Smooth muscle cell (in vitro differentiated cells): ENCODE data around the gene NDUFB4. TPM values are rescaled to one million over a fixed set of nuclear protein-coding genes. Genes with fewer than 3 reads are reported as not detected.

Source experiments
- DNase-seq: peaks from one replicate; lab custom pipeline; 2025; ENCODE audit not compliant: unreplicated experiment; lab: John Stamatoyannopoulos, UW
- H2AFZ ChIP-seq: fragments of 200-600 bp; sonication (generic); 2 replicates; pipeline ENCODE4 v1.6.0; 2016; ENCODE audit warnings: antibody characterized with exemption, low read depth, mild to moderate bottlenecking
- H3F3A ChIP-seq: fragments of 200-600 bp; sonication (generic); 2 replicates; pipeline ENCODE4 v1.6.0; 2017; ENCODE audit warnings: antibody characterized with exemption, low read depth
- H3K27ac ChIP-seq: fragments of 200-600 bp; sonication (generic); 2 replicates; pipeline ENCODE4 v1.5.1; 2016; ENCODE audit warnings: low read depth, mild to moderate bottlenecking
- H3K27me3 ChIP-seq: fragments of 200-600 bp; sonication (generic); 2 replicates; pipeline ENCODE4 v1.6.1; 2016; ENCODE audit warnings: low read depth, mild to moderate bottlenecking
- H3K36me3 ChIP-seq: fragments of 200-600 bp; sonication (generic); 2 replicates; pipeline ENCODE4 v1.5.1; 2016; ENCODE audit warnings: low read depth
- H3K4me1 ChIP-seq: fragments of 200-600 bp; sonication (generic); 2 replicates; pipeline ENCODE4 v1.5.1; 2016; ENCODE audit warnings: low read depth
- H3K4me2 ChIP-seq: fragments of 200-600 bp; sonication (generic); 2 replicates; pipeline ENCODE4 v1.6.0; 2016; ENCODE audit warnings: mild to moderate bottlenecking
- H3K4me3 ChIP-seq: fragments of 200-600 bp; sonication (generic); 2 replicates; pipeline ENCODE4 v1.5.1; 2016; ENCODE audit warnings: mild to moderate bottlenecking
- H3K79me2 ChIP-seq: fragments of 200-600 bp; sonication (generic); 2 replicates; pipeline ENCODE4 v1.6.0; 2016; ENCODE audit warnings: low read depth, mild to moderate bottlenecking
- H3K9ac ChIP-seq: fragments of 200-600 bp; sonication (generic); 2 replicates; pipeline ENCODE4 v1.6.0; 2016; ENCODE audit warnings: low read depth
- H3K9me3 ChIP-seq: fragments of 200-600 bp; sonication (generic); replicated peaks from 2 replicates; pipeline ENCODE4 v1.5.1; 2016; ENCODE audit warnings: low read depth
- H4K20me1 ChIP-seq: fragments of 200-600 bp; sonication (generic); 2 replicates; pipeline ENCODE4 v1.6.0; 2016; ENCODE audit warnings: low read depth
- CTCF ChIP-seq: fragments of 200-600 bp; sonication (generic); IDR thresholded peaks from 2 replicates; pipeline ENCODE4 v1.5.1; 2017; ENCODE audit warnings: borderline replicate concordance, mild to moderate bottlenecking, antibody characterized with exemption; ENCODE audit not compliant: insufficient read depth, poor library complexity, severe bottlenecking
- WGBS: methylation state at CpG from one replicate; pipeline ENCODE4 v1.1.7; 2016; ENCODE audit warnings: low lambda C conversion rate; 5-methylcytosine and 5-hydroxymethylcytosine counted together
- polyA plus RNA-seq: library from polyadenylated mRNA; unstranded; fragments of >200 nt; fragmentation: Nextera tagmentation; extraction: Ambion mirVana; gene quantifications from 2 replicates; pipeline ENCODE4 v1.2.1, GENCODE V29; 2016
- total RNA-seq: library from RNA; depleted of rRNA; stranded (reverse); fragments of >200 nt; gene quantifications from 2 replicates; pipeline ENCODE4 v1.2.3, GENCODE V29; 2014

NDUFB4 gene
- total and polyA plus RNA-seq, 2 experiments from 2014 or later: 270 to 493 TPM

- Histone ChIP-seq H3K4me2 (peak overlapping the region; percentile 7), H3K9me3 (no peaks in the 10 kb centered on the region), H3K36me3 (no peaks in the 10 kb centered on the region), H2AFZ (peak overlapping the region; percentile 6), H3K27ac (peak overlapping the region; percentile 94), H3K79me2 (no peaks in the 10 kb centered on the region), H3K27me3 (no peaks in the 10 kb centered on the region), H3F3A (peaks cover 4% of the 10 kb centered on the region), H4K20me1 (no peaks in the 10 kb centered on the region), H3K4me3 (no peak overlapping the region), H3K4me1 (peaks cover 6% of the 10 kb centered on the region), H3K9ac (no peak overlapping the region)
- 66% methylated on average over 5 of the region's 5 CpGs for WGBS
- TF ChIP-seq CTCF: no peak
- no peak for DNase-seq
These were observed 50.8 kb downstream of the NDUFB4 start for GRCh38 chr3:120646771-120647432.

DNA sequence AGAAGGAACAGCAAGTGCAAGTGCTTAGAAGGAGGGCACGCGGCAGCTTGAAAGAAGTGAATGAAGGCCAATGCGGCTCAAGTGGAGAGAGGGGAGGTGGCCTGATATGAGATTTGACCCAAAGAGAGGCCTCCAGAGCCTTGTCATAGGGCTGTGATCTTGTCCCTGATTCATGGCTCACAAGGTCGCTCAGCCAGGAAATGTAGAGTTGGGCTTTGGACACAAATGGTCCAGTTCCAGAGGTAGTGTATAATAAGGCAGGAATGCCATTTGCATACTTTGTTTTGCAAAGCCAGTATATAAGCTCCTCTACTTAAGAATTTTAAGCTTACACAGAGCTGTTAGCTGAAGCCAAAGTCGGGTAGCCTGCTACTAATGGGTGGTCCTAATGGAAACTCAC lies 52.2 kb downstream of the NDUFB4 start:
- H3F3A ChIP-seq: peaks cover 4% of the 10 kb centered on the region
- H3K4me1 ChIP-seq: peaks cover 6% of the 10 kb centered on the region
- TF ChIP-seq CTCF: no peak
- 75% methylated on average over 5 of the region's 5 CpGs for WGBS
- no peaks in the 10 kb centered on the region for H3K36me3 ChIP-seq
- H3K27ac ChIP-seq: no peak overlapping the region
- H3K79me2 ChIP-seq: no peaks in the 10 kb centered on the region
- no peak overlapping the region for H3K9ac ChIP-seq
- no peaks in the 10 kb centered on the region for H3K27me3 ChIP-seq
- H4K20me1 ChIP-seq: no peaks in the 10 kb centered on the region
- no peak for DNase-seq
- no peaks in the 10 kb centered on the region for H3K9me3 ChIP-seq
- H3K4me2 ChIP-seq: no peak overlapping the region
- no peak overlapping the region for H2AFZ ChIP-seq
- no peak overlapping the region for H3K4me3 ChIP-seq

DNA sequence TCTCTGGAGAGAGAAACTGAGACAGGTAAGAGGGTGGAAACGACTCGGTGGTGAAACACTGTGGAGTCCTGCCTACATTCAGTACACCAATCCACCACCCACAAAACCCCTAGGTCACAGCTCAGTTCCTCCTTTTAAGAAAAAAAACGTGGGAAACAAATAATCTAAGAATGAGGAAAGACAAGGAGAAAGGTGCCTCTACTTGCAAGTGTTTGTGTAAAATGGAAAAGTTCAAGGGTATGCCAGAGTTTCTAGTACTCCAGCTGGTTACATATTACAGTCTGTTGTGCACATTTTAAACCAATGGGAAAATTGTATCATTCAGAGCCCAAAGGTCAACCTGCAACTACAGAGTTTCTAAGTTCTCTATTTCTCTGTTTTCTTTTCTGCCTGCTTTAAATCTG lies 53.7 kb downstream of the NDUFB4 start:
- DNase-seq: no peak
- 93% methylated on average over 3 of the region's 3 CpGs for WGBS

More for the DNA sequence above, 53.7 kb downstream of the NDUFB4 start:
- Histone ChIP-seq H3K79me2 (no peaks in the 10 kb centered on the region), H3K9ac (no peak overlapping the region), H3K4me2 (no peak overlapping the region), H3K9me3 (no peaks in the 10 kb centered on the region), H3K4me3 (no peak overlapping the region), H3K27ac (no peak overlapping the region), H2AFZ (no peak overlapping the region), H3F3A (peaks cover 4% of the 10 kb centered on the region), H4K20me1 (no peaks in the 10 kb centered on the region), H3K27me3 (no peaks in the 10 kb centered on the region), H3K4me1 (peaks cover 6% of the 10 kb centered on the region), H3K36me3 (no peaks in the 10 kb centered on the region)
- no peak for TF ChIP-seq CTCF
